ENCODE results near the gene LYPLA2.

- TF ChIP-seq EP300 (IDR thresholded peaks at IDR 0.05) (no peak), CTCF (IDR thresholded peaks at IDR 0.05) (no peak)
Observed at GRCh38 chr1:23757812-23758211, 33.1 kb upstream of the LYPLA2 start.

All from tibial nerve (tissue), 4 donors.